Mucosa of descending colon (tissue), 3 donors: ENCODE measurements around the gene LILRB3. TPM values are rescaled to one million over a fixed set of nuclear protein-coding genes. Genes with fewer than 3 reads are reported as not detected.
"Not testable (repeated sequence)": the region's sequence is repeated elsewhere in the genome, so short reads cannot be mapped to it uniquely, and the experiment has no call there.

ENCODE experiments used
- ATAC-seq: fragments of 200-7000 bp; cut with Tn5 transposase; one replicate; pipeline ENCODE4 v1.9.1; 2020; ENCODE audit warnings: mild to moderate bottlenecking, moderate library complexity
- DNase-seq, 3 donors: peaks; one replicate each; pipeline ENCODE4 v3.0.0-alpha.2; 2020
- H3K36me3 ChIP-seq: fragments of 200-600 bp; one replicate; pipeline ENCODE4 v1.8.0; 2021; ENCODE audit warnings: low read depth, mild to moderate bottlenecking
- H3K4me1 ChIP-seq: fragments of 200-600 bp; one replicate; pipeline ENCODE4 v1.8.0; 2021; ENCODE audit warnings: low read depth, mild to moderate bottlenecking
- H3K4me3 ChIP-seq: fragments of 200-600 bp; one replicate; pipeline ENCODE4 v1.8.0; 2021; ENCODE audit warnings: mild to moderate bottlenecking
- H3K9me3 ChIP-seq: fragments of 200-600 bp; one replicate; pipeline ENCODE4 v1.8.0; 2021; ENCODE audit warnings: mild to moderate bottlenecking
- CTCF ChIP-seq: fragments of 200-600 bp; IDR thresholded peaks from one replicate; pipeline ENCODE4 v1.8.0; 2022; ENCODE audit warnings: antibody characterized with exemption, mild to moderate bottlenecking
- intact Hi-C, 2 donors: fragments of 100-400 bp; cut with DNase I in 1 of 2; cut with micrococcal nuclease in 1 of 2; formaldehyde crosslinking; loops; one replicate each; pipeline versions ENCODE4 v1.11.0 to v1.11.1; 2022; cut with DNase I, micrococcal nuclease
- total RNA-seq, 3 donors: library from RNA; stranded (reverse); fragmentation: NEBNext Ultra II Directional in 2 of 3; extraction: Animal tissue kit (Norgen Biotek cat#: 25700) in 2 of 3; gene quantifications; one replicate each; pipeline versions ENCODE4 v1.2.1 to v1.2.4, GENCODE V29; 2021 to 2023
- donor health status: DM: no; HTN: no; CAD: no; lungs with moderate emphysema.
- donor health status: DM: no; HTN: no; CAD: no.
- donor health status: DM: no; HTN: yes; CAD: no.

Gene LILRB3
- total RNA-seq, 3 donors from 2014 or later = 0.67 to 7.7 (median 4.3) TPM

- H3K36me3 ChIP-seq = no peaks in the 10 kb centered on the region
- TF ChIP-seq CTCF = no peak
- ATAC-seq = no peak
- no peaks in the 10 kb centered on the region for H3K9me3 ChIP-seq
- intact Hi-C loops = no loop called here
- no peak overlapping the region for H3K4me3 ChIP-seq
- DNase-seq = no peak
- H3K4me1 ChIP-seq = no peaks in the 10 kb centered on the region
Measured at GRCh38 chr19:54245936-54246335, 23.1 kb upstream of the LILRB3 start.

GRCh38 chr19:54243809-54244208 is 21.0 kb upstream of the LILRB3 start:
- DNase-seq, H3K4me1 ChIP-seq, ATAC-seq, H3K9me3 ChIP-seq, H3K4me3 ChIP-seq, H3K36me3 ChIP-seq, intact Hi-C loops: not testable (repeated sequence)

- intact Hi-C loops, DNase-seq, H3K4me1 ChIP-seq, ATAC-seq, H3K9me3 ChIP-seq, H3K36me3 ChIP-seq, H3K4me3 ChIP-seq: not testable (repeated sequence)
Measured at GRCh38 chr19:54242646-54243045, 19.8 kb upstream of the LILRB3 start, which contains the start of gene LILRA6. Gene LILRA6, minus strand, starts transcription at chr19:54242790.

GRCh38 chr19:54242234-54242633 is 19.4 kb upstream of the LILRB3 start:
- H3K4me3 ChIP-seq, DNase-seq, ATAC-seq, intact Hi-C loops, H3K4me1 ChIP-seq, H3K9me3 ChIP-seq, H3K36me3 ChIP-seq: not testable (repeated sequence)

GRCh38 chr19:54240372-54241336 is 17.8 kb upstream of the LILRB3 start:
- intact Hi-C loops, H3K36me3 ChIP-seq, H3K4me3 ChIP-seq, ATAC-seq, H3K4me1 ChIP-seq, DNase-seq, H3K9me3 ChIP-seq: not testable (repeated sequence)

- ATAC-seq, intact Hi-C loops, H3K4me3 ChIP-seq, DNase-seq, H3K4me1 ChIP-seq, H3K36me3 ChIP-seq, H3K9me3 ChIP-seq: not testable (repeated sequence)
Measured at GRCh38 chr19:54239491-54240371, 16.9 kb upstream of the LILRB3 start.

GRCh38 chr19:54233941-54234340 is 11.1 kb upstream of the LILRB3 start:
- DNase-seq (no peak), ATAC-seq (no peak)
- intact Hi-C loops = loop anchor here (5.0 kb wide), 1 partner anchor 67 kb away; no protein-coding TSS in a partner anchor
- no peaks in the 10 kb centered on the region for H3K9me3 ChIP-seq
- TF ChIP-seq CTCF = no peak
- no peaks in the 10 kb centered on the region for H3K36me3 ChIP-seq
- H3K4me1 ChIP-seq = no peaks in the 10 kb centered on the region
- H3K4me3 ChIP-seq = no peak overlapping the region
